ENCODE results near the gene ZNF805.

DNA sequence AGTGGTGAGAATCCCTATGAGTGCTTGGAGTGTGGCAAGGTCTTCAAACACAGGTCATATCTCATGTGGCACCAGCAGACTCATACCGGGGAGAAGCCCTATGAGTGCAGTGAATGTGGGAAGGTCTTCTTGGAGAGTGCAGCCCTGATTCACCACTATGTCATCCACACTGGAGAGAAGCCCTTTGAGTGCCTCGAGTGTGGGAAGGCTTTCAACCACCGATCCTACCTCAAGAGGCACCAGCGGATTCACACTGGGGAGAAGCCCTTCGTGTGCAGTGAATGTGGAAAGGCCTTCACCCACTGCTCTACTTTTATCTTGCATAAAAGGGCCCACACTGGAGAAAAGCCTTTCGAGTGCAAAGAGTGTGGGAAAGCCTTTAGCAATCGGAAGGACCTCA, 28.3 kb upstream of the ZNF805 start:
- TF ChIP-seq, protein P1, sequence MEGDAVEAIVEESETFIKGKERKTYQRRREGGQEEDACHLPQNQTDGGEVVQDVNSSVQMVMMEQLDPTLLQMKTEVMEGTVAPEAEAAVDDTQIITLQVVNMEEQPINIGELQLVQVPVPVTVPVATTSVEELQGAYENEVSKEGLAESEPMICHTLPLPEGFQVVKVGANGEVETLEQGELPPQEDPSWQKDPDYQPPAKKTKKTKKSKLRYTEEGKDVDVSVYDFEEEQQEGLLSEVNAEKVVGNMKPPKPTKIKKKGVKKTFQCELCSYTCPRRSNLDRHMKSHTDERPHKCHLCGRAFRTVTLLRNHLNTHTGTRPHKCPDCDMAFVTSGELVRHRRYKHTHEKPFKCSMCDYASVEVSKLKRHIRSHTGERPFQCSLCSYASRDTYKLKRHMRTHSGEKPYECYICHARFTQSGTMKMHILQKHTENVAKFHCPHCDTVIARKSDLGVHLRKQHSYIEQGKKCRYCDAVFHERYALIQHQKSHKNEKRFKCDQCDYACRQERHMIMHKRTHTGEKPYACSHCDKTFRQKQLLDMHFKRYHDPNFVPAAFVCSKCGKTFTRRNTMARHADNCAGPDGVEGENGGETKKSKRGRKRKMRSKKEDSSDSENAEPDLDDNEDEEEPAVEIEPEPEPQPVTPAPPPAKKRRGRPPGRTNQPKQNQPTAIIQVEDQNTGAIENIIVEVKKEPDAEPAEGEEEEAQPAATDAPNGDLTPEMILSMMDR (conservative IDR thresholded peaks at IDR 0.05; ENCODE audit: low read depth, low read length) = no peak
- no peak for TF ChIP-seq EZH2 (IDR thresholded peaks at IDR 0.05; ENCODE audit: low read length, unreplicated experiment)
